NCI-H1930 (cell line): ENCODE measurements around the gene ICE2.

Experiments used
- DNase-seq, 2 experiments: peaks; one replicate each; lab custom pipeline; 2025; lab: John Stamatoyannopoulos, UW

Gene ICE2

DNA sequence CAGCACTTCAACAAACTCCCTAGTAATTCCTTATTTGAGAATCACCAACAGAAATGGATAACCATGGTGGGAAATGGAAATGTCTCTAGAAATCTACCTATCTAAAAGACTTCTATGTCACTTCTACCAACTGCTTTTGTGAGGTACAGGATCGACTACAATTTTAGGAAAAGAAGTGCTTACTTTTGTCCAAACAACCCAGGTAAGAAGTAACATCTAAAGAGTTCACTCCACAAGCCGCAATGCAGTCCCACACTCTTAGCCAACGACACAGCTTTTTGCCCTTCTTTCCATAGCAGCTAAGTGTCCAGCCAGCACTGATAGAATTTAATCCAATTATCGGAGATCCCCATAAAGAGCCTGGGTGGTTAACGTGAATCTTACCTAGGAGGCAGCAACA, 109.2 kb downstream of the ICE2 start:
- no peak for DNase-seq
